B cell (primary cell): ENCODE measurements around the gene PARD3.

Source experiments
- EZH2 ChIP-seq: IDR thresholded peaks from 2 replicates; pipeline ENCODE4 v1.6.1; 2012; ENCODE audit warnings: borderline replicate concordance, low read depth, mild to moderate bottlenecking, moderate library complexity, low read length; ENCODE audit not compliant: insufficient read depth, poor library complexity, severe bottlenecking
- TF ChIP-seq, protein P1 (sequence below): fragments of 200-600 bp; IDR thresholded peaks from one replicate; pipeline ENCODE4 v1.8.0; 2022; ENCODE audit warnings: antibody characterized with exemption, mild to moderate bottlenecking

DNA sequence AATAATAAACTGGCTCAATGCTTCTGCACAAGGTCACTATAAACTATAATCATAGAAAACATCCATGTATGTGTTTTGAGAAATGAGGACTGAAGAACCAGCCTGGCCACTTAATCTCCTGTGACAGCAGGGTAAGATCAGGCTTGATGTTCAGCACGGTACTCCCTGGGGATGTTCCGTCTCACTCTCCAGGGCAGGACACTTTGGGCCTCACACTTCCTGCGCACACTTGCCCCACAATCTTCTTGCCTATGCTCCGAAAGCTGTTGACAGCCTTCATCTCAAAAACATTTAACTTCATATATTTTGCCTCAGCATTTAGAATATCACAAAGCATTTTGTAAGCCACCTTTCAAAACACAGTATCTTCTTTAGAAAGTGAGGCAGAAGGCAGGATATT, 92.7 kb downstream of the PARD3 start:
- TF ChIP-seq, protein P1, sequence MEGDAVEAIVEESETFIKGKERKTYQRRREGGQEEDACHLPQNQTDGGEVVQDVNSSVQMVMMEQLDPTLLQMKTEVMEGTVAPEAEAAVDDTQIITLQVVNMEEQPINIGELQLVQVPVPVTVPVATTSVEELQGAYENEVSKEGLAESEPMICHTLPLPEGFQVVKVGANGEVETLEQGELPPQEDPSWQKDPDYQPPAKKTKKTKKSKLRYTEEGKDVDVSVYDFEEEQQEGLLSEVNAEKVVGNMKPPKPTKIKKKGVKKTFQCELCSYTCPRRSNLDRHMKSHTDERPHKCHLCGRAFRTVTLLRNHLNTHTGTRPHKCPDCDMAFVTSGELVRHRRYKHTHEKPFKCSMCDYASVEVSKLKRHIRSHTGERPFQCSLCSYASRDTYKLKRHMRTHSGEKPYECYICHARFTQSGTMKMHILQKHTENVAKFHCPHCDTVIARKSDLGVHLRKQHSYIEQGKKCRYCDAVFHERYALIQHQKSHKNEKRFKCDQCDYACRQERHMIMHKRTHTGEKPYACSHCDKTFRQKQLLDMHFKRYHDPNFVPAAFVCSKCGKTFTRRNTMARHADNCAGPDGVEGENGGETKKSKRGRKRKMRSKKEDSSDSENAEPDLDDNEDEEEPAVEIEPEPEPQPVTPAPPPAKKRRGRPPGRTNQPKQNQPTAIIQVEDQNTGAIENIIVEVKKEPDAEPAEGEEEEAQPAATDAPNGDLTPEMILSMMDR = no peak
- TF ChIP-seq EZH2 = no peak
